Activated CD4-positive, alpha-beta memory T cell treated with anti-CD3 and anti-CD28 coated beads, Interleukin-2, amount 10 ng/mL, durations not matched to agents 7 days and 5 days (primary cell): ENCODE data around the gene TEX54. TPM values are rescaled to one million over a fixed set of nuclear protein-coding genes. Genes with fewer than 3 reads are reported as not detected.
"Not testable (repeated sequence)": the region's sequence is repeated elsewhere in the genome, so short reads cannot be mapped to it uniquely, and the experiment has no call there.

Source experiments
- CTCF ChIA-PET: fragments of 350-600 bp; sonication (Branson Sonifier 250); formaldehyde crosslinking; loops from one replicate; lab custom pipeline; 2021; ENCODE audit warnings: antibody characterized with exemption, inconsistent platforms; lab: Charles Lee
- POLR2A ChIA-PET: fragments of 350-600 bp; sonication (Branson Sonifier 250); formaldehyde crosslinking; loops from one replicate; lab custom pipeline; 2021; ENCODE audit warnings: antibody characterized with exemption; lab: Charles Lee
- DNase-seq: peaks from one replicate; pipeline ENCODE4 v3.0.0-alpha.2; 2020
- H3K27ac Mint-ChIP-seq: one replicate; pipeline ENCODE4 v1.8.0; 2021; ENCODE audit warnings: mild to moderate bottlenecking, mixed read lengths
- H3K27me3 Mint-ChIP-seq: one replicate; pipeline ENCODE4 v1.8.0; 2021; ENCODE audit warnings: mixed read lengths
- H3K36me3 Mint-ChIP-seq: one replicate; pipeline ENCODE4 v1.8.0; 2021; ENCODE audit warnings: low read depth, mixed read lengths
- H3K4me1 Mint-ChIP-seq: one replicate; pipeline ENCODE4 v1.8.0; 2021; ENCODE audit warnings: mixed read lengths
- H3K4me3 Mint-ChIP-seq: one replicate; pipeline ENCODE4 v1.8.0; 2021; ENCODE audit warnings: mild to moderate bottlenecking, mixed read lengths
- H3K9me3 Mint-ChIP-seq: one replicate; pipeline ENCODE4 v1.8.0; 2021; ENCODE audit warnings: mixed read lengths
- total RNA-seq, 2 experiments: library from RNA; stranded (reverse); gene quantifications; one replicate each; pipeline ENCODE4 v1.2.3, GENCODE V29; 2021

TEX54 gene
- total RNA-seq, 2 experiments from 2014 or later: not detected

DNA sequence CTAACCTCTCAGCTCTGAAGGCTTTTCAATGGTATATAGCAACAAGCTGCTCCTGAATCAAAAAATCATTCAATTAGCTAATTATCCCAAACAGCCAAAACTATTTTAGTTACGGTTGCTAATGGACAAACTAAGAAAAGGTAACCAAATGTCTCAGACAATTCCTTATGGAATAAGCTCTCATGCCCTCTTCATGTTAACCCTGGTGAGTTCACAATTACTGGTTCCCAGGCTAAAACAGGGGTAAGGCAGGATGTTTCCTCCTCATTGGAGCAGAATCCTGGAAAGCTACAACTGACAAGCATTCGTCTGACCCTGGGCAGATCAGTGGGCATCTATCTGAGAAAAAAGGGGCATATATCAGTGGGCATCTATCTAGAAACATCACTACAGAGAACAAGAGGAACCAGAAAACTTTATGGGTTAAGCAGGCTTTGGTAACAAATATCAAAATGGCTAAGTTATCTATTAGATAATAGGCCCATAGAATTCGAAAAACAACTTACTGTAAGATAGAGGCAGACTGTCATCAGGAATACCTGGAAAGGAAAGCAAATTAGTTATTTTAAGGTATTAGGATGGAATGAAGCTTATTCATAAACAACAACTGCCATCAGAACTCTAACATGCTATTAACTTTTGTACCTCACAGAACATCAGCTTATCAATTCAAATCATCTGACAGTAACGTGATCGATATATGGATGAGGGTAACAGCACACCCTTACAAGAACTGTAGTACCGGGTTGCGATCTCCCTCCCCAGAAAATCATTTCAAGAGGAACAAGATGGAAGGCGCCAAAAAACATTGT, 21.6 kb upstream of the TEX54 start:
- no peaks in the 10 kb centered on the region for H3K27me3 Mint-ChIP-seq
- POLR2A ChIA-PET: interaction anchor here (0.7 to 9.7 kb wide), 29 partner anchors 11 to 302 kb away, joined by 3 to 674 read pairs (median 11); partner anchors contain the start of genes C11orf98, CSKMT, HNRNPUL2 and INTS5
- H3K9me3 Mint-ChIP-seq: no peaks in the 10 kb centered on the region
- CTCF ChIA-PET: interaction anchor here (1.4 to 5.0 kb wide), 7 partner anchors 12 to 127 kb away, joined by 3 to 51 read pairs (median 8); partner anchors contain the start of genes HNRNPUL2, POLR2G, SLC3A2 and TMEM179B
- peak overlapping the region; percentile 96 for H3K27ac Mint-ChIP-seq
- DNase-seq: no peak
- H3K4me1 Mint-ChIP-seq: peaks cover 67% of the 10 kb centered on the region
- H3K36me3 Mint-ChIP-seq: peaks cover 64% of the 10 kb centered on the region
- H3K4me3 Mint-ChIP-seq: peak overlapping the region; percentile 97

- peaks cover 64% of the 10 kb centered on the region for H3K4me1 Mint-ChIP-seq
- POLR2A ChIA-PET: interaction anchor here (0.7 to 9.7 kb wide), 27 partner anchors 10 to 301 kb away, joined by 3 to 674 read pairs (median 9); partner anchors contain the start of genes C11orf98, CSKMT, HNRNPUL2 and INTS5
- CTCF ChIA-PET: interaction anchor here (1.5 to 5.0 kb wide), 4 partner anchors 11 to 66 kb away, joined by 3 to 51 read pairs (median 32); partner anchors contain the start of genes SLC3A2, TMEM179B and WDR74
Measured at GRCh38 chr11:62853279-62853965, 20.8 kb upstream of the TEX54 start.

GRCh38 chr11:62852523-62853188, 20.0 kb upstream of the TEX54 start:
- H3K27me3 Mint-ChIP-seq: no peaks in the 10 kb centered on the region
- H3K4me3 Mint-ChIP-seq: peak overlapping the region; percentile 97
- CTCF ChIA-PET: interaction anchor here (1.0 kb wide), 1 partner anchor 206 kb away, joined by 4 read pairs; the partner anchor contains the start of gene GANAB
- H3K9me3 Mint-ChIP-seq: no peaks in the 10 kb centered on the region
- no peak for DNase-seq
- POLR2A ChIA-PET: interaction anchor here (0.8 to 9.7 kb wide), 11 partner anchors 9 to 261 kb away, joined by 3 to 674 read pairs (median 49); partner anchors contain the start of genes HNRNPUL2, NXF1, SLC3A2 and STX5
- peak overlapping the region; percentile 96 for H3K27ac Mint-ChIP-seq
- H3K36me3 Mint-ChIP-seq: peaks cover 61% of the 10 kb centered on the region
- peaks cover 56% of the 10 kb centered on the region for H3K4me1 Mint-ChIP-seq

More at GRCh38 chr11:62853279-62853965, 20.8 kb upstream of the TEX54 start:
- peak overlapping the region; percentile 96 for H3K27ac Mint-ChIP-seq
- H3K36me3 Mint-ChIP-seq: peaks cover 64% of the 10 kb centered on the region
- H3K4me3 Mint-ChIP-seq: peak overlapping the region; percentile 97
- no peak for DNase-seq
- no peaks in the 10 kb centered on the region for H3K9me3 Mint-ChIP-seq
- no peaks in the 10 kb centered on the region for H3K27me3 Mint-ChIP-seq

DNA sequence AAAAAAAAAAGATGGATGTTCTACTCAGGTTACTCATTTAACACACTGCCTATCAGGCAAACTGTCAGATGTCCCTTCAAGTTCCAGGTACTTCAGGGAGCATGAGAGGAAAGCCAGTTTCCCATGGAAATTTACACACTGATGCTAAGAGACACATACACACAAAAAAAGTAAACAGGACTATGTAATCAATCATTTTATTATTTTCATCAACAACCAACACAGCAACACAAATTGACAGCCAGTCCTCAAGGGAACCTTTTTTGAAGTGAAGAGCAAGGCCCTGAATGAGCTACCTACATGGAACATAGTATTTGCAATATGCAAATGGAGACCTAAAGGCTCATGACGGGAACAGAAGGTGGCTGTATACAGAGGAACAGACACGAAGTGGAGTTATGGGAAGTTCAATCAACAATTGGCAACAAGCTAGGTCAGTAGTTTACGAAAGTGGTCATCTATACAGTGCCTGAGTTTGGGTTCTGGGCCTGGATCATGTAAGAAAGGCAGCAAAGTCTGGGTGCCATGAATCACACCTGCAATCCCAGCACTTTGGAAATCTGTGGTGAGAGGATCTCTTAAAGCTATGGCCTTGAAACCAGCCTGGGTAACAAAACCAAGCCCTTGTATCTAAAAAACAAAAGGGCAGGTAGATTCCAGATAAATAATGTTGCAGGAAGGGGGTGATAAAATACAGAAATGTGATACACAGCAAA, 19.3 kb upstream of the TEX54 start:
- DNase-seq: no peak
- Mint-ChIP-seq H3K4me1 (peaks cover 49% of the 10 kb centered on the region), H3K27me3 (peaks cover 2% of the 10 kb centered on the region), H3K4me3 (peak overlapping the region; percentile 28), H3K27ac (peak overlapping the region; percentile 56), H3K9me3 (no peaks in the 10 kb centered on the region), H3K36me3 (peaks cover 57% of the 10 kb centered on the region)
- ChIA-PET CTCF (interaction anchor here (1.0 kb wide), 1 partner anchor 205 kb away, joined by 4 read pairs; the partner anchor contains the start of gene GANAB), POLR2A (interaction anchor here (0.8 to 9.7 kb wide), 11 partner anchors 8 to 261 kb away, joined by 3 to 674 read pairs (median 8); partner anchors contain the start of genes HNRNPUL2, NXF1, SLC3A2 and STX5)

DNA sequence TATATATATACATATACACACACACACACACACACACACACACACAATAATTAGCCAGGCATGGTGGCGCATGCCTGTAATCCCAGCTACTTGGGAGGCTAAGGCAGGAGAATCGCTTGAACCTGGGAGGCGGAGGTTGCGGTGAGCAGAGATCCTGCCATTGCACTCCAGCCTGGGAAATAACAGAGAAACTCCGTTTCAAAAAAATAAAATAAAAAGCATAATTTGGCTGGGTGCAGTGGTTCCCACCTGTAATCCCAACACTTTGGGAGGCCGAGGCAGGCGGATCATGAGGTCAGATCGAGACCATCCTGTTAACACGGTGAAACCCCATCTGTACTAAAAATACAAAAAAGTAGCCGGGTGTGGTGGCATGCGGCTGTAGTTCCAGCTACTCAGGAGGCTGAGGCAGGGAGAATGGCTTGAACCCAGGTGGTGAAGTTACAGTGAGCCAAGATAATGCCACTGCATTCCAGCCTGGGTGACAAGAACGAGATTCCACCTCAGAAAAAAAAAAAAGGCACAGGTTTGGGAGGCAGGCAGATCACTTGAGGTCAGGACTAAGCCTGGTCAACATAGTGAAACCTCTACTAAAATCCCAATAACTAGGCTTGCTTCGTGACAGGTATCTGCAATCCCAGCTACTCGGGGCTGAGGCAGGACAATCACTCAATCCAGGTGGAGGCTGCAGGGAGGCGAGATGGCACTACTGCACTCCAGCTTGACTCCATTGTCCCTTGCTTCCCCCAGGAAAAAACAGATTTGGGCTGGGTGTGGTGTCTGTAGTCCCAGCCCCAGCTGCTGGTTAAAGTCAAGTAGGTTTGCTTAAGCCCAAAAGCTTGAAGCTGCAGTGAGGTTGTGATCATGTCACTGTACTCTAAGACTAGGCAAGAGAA, 18.5 kb upstream of the TEX54 start:
- POLR2A ChIA-PET: interaction anchor here (0.8 to 9.7 kb wide), 9 partner anchors 8 to 125 kb away, joined by 3 to 674 read pairs (median 8); partner anchors contain the start of genes HNRNPUL2, SLC3A2, STX5 and TEX54
- no peaks in the 10 kb centered on the region for H3K9me3 Mint-ChIP-seq
- peaks cover 3% of the 10 kb centered on the region for H3K27me3 Mint-ChIP-seq
- H3K36me3 Mint-ChIP-seq: peaks cover 53% of the 10 kb centered on the region
- CTCF ChIA-PET: interaction anchor here (1.0 to 2.2 kb wide), 2 partner anchors 10 to 12 kb away, joined by 3 to 7 read pairs; no protein-coding TSS in a partner anchor
- peaks cover 47% of the 10 kb centered on the region for H3K4me1 Mint-ChIP-seq
- H3K27ac Mint-ChIP-seq: peak overlapping the region; percentile 56
- H3K4me3 Mint-ChIP-seq: peak overlapping the region; percentile 28
- DNase-seq: no peak

DNA sequence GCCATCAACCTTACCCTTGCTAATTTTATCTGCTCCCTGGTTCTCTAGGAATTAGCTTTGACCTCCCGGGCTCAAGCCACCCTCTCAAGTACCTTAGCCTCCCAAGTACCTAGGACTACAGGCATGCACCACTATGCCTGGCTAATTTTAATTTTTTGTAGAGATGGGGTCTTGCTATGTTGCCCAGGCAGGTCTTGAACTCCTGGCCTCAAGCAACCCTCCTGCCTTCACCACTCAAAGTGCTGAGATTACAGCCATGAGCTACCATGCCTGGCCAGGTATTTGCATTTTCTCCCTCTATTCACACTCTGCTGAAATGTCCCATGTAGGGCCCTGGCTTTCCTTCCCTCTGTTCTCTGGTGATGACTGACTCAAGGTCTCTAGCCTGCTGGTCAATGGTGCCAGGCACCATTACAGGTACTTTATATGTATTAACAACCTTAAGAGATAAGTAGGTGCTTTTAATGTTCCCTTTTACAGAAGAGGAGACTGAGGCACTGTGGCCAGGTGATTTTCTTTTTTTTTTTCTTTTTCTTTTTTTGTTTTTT, 15.2 kb upstream of the TEX54 start:
- POLR2A ChIA-PET: interaction anchor here (0.7 to 10.1 kb wide), 2 partner anchors 6 to 33 kb away, joined by 5 to 674 read pairs; partner anchors contain the start of gene SLC3A2
- no peak for DNase-seq

DNA sequence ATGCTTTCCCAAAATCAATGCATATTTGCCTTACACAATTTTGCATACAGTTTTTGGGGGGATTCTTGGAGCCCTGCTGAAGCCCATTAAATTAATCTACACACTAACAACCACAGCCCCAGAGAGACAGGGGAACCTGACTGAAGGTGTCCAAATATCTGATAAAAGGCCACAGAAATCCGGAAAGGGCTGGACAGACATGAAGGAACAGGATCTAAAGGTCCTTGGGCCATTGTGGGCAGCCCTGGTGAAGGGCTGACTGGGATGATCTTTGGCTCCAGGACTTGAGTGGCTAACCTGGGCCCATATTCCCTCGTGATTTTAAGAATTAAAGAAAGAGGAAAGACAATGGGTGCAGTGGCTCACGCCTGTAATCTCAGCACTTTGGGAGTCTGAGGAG, 13.5 kb upstream of the TEX54 start:
- peaks cover 5% of the 10 kb centered on the region for H3K36me3 Mint-ChIP-seq
- H3K27me3 Mint-ChIP-seq: peaks cover 3% of the 10 kb centered on the region
- H3K4me1 Mint-ChIP-seq: peaks cover 16% of the 10 kb centered on the region
- ChIA-PET POLR2A (interaction anchor here (10.1 kb wide), 1 partner anchor 8 kb away, joined by 674 read pairs; no protein-coding TSS in a partner anchor), CTCF (no interaction called here)
- no peak overlapping the region for H3K27ac Mint-ChIP-seq
- no peak overlapping the region for H3K4me3 Mint-ChIP-seq
- DNase-seq: no peak
- H3K9me3 Mint-ChIP-seq: no peaks in the 10 kb centered on the region

More for the DNA sequence above, 15.2 kb upstream of the TEX54 start:
- H3K4me3 Mint-ChIP-seq: no peak overlapping the region
- peaks cover 20% of the 10 kb centered on the region for H3K36me3 Mint-ChIP-seq
- CTCF ChIA-PET: interaction anchor here (0.5 kb wide), 1 partner anchor 12 kb away, joined by 4 read pairs; no protein-coding TSS in a partner anchor
- H3K9me3 Mint-ChIP-seq: no peaks in the 10 kb centered on the region
- peaks cover 3% of the 10 kb centered on the region for H3K27me3 Mint-ChIP-seq
- no peak overlapping the region for H3K27ac Mint-ChIP-seq
- H3K4me1 Mint-ChIP-seq: peaks cover 30% of the 10 kb centered on the region

- Mint-ChIP-seq H3K9me3 (no peaks in the 10 kb centered on the region), H3K27ac (no peak overlapping the region), H3K36me3 (peaks cover 6% of the 10 kb centered on the region), H3K4me3 (no peak overlapping the region), H3K4me1 (peaks cover 17% of the 10 kb centered on the region), H3K27me3 (peaks cover 3% of the 10 kb centered on the region)
- ChIA-PET CTCF (no interaction called here), POLR2A (interaction anchor here (2.8 to 10.1 kb wide), 3 partner anchors 10 to 19 kb away, joined by 14 to 674 read pairs (median 90); partner anchors contain the start of genes STX5 and TEX54)
- no peak for DNase-seq
Measured at GRCh38 chr11:62844154-62844553, 11.5 kb upstream of the TEX54 start.

DNA sequence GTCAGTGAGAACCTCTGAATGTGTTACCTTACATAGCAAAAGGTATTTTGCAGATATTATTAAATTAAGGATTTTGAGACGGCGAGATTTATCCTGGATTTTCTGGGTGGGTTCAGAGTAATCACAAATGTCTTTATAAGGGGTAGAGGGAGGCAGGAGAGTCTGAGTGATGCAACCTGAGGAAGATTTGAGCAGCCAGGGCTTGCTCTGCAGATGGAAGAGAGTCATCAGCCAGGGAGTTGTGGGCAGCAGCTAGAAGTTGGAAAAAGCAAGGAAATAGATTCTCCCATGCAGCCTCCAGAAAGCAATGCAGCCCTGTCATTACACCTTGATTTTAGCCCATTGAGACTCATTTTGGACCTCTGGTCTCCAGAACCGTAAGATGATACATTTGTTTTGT, 10.8 kb upstream of the TEX54 start:
- Mint-ChIP-seq H3K27me3 (peaks cover 3% of the 10 kb centered on the region), H3K36me3 (peaks cover 6% of the 10 kb centered on the region), H3K4me3 (no peak overlapping the region), H3K4me1 (peaks cover 21% of the 10 kb centered on the region), H3K27ac (no peak overlapping the region), H3K9me3 (no peaks in the 10 kb centered on the region)
- POLR2A ChIA-PET: interaction anchor here (0.9 to 10.1 kb wide), 7 partner anchors 10 to 190 kb away, joined by 3 to 674 read pairs (median 7); partner anchors contain the start of genes INTS5, SLC3A2, STX5 and TEX54
- no peak for DNase-seq
- CTCF ChIA-PET: interaction anchor here (1.0 to 1.2 kb wide), 2 partner anchors 13 to 14 kb away, joined by 3 to 4 read pairs; no protein-coding TSS in a partner anchor

- POLR2A ChIA-PET: interaction anchor here (0.7 to 10.1 kb wide), 12 partner anchors 11 to 190 kb away, joined by 3 to 674 read pairs (median 4); partner anchors contain the start of genes HNRNPUL2, INTS5, POLR2G and SLC3A2
- not testable (repeated sequence) for H3K9me3 Mint-ChIP-seq, H3K4me3 Mint-ChIP-seq, H3K36me3 Mint-ChIP-seq, H3K27me3 Mint-ChIP-seq, H3K27ac Mint-ChIP-seq, DNase-seq
- CTCF ChIA-PET: interaction anchor here (0.7 to 1.2 kb wide), 4 partner anchors 11 to 19 kb away, joined by 3 to 4 read pairs (median 3); no protein-coding TSS in a partner anchor
- peaks cover 21% of the 10 kb centered on the region for H3K4me1 Mint-ChIP-seq
Measured at GRCh38 chr11:62842891-62843290, 10.2 kb upstream of the TEX54 start.
